ENCODE measurements around the gene FHL3.

Gene FHL3

DNA sequence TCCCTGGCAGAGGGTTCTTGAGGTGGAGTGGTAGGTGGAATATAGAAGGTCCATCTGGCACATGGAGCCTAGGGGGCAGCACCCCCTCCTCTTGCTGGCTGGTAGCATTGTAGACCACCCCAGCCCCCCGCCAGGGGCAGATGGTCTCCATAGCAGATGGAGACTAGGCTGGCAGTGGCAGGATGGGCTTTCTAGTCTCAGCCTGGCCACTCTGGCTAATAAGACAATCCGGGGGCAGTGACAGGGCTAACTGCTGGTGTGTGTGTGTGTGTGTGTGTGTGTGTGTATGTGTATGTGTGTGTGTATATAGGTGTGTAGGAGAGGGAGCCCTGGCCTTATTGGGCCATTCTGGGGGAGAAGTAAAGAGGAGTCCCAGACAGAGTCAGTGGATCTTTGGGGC lies 23.4 kb upstream of the FHL3 start:
- in situ Hi-C loops (cut with MboI; ENCODE audit: low pct_unique_long_range_greater_than_20kb, low sequenced_read_pairs, unreplicated experiment) = loop anchor here (25.0 kb wide), 1 partner anchor 809 kb away; no protein-coding TSS in a partner anchor
- TF ChIP-seq, protein P1, sequence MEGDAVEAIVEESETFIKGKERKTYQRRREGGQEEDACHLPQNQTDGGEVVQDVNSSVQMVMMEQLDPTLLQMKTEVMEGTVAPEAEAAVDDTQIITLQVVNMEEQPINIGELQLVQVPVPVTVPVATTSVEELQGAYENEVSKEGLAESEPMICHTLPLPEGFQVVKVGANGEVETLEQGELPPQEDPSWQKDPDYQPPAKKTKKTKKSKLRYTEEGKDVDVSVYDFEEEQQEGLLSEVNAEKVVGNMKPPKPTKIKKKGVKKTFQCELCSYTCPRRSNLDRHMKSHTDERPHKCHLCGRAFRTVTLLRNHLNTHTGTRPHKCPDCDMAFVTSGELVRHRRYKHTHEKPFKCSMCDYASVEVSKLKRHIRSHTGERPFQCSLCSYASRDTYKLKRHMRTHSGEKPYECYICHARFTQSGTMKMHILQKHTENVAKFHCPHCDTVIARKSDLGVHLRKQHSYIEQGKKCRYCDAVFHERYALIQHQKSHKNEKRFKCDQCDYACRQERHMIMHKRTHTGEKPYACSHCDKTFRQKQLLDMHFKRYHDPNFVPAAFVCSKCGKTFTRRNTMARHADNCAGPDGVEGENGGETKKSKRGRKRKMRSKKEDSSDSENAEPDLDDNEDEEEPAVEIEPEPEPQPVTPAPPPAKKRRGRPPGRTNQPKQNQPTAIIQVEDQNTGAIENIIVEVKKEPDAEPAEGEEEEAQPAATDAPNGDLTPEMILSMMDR (IDR thresholded peaks at IDR 0.05; ENCODE audit: extremely low read depth, insufficient read depth, missing control alignments) = peak; percentile 24
- DNase-seq (ENCODE audit: low spot score) = peak; percentile 31

DNA sequence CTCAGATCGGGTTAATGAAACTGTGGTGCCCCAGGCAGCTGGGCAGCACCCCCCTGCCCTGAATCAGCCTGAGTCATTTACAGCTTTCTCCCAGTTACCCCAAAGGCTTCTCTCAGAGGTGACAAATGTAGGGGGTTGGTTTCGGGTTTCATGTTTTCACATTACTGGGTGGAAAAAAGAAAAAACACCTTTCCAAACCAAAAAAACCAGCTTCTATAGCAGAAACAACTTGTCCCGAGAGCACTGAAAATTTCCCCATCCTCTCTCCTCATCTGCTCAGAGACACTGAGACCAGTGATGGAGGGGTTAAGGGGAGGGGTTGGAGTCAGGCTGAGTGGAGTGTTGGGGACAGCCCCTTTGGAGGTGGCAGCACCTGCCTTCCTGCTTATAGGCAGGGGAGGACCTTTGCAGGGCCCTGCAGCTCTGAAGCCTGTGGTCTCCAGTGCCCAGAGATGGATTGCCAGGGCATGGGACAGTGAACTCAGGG lies 22.8 kb upstream of the FHL3 start:
- in situ Hi-C loops (cut with MboI; ENCODE audit: low pct_unique_long_range_greater_than_20kb, low sequenced_read_pairs, unreplicated experiment) = loop anchor here (25.0 kb wide), 1 partner anchor 809 kb away; no protein-coding TSS in a partner anchor
- TF ChIP-seq, protein P1 (IDR thresholded peaks at IDR 0.05; ENCODE audit: extremely low read depth, insufficient read depth, missing control alignments) = no peak
- peak; percentile 84 for DNase-seq (ENCODE audit: low spot score)

GRCh38 chr1:38027201-38028104 lies 22.1 kb upstream of the FHL3 start:
- in situ Hi-C loops (cut with MboI; ENCODE audit: low pct_unique_long_range_greater_than_20kb, low sequenced_read_pairs, unreplicated experiment) = loop anchor here (25.0 kb wide), 1 partner anchor 810 kb away; no protein-coding TSS in a partner anchor
- TF ChIP-seq, protein P1 (IDR thresholded peaks at IDR 0.05; ENCODE audit: extremely low read depth, insufficient read depth, missing control alignments) = no peak
- peak; percentile 12 for DNase-seq (ENCODE audit: low spot score)

- DNase-seq (ENCODE audit: low spot score) = peak; percentile 58
- in situ Hi-C loops (cut with MboI; ENCODE audit: low pct_unique_long_range_greater_than_20kb, low sequenced_read_pairs, unreplicated experiment) = loop anchor here (25.0 kb wide), 1 partner anchor 811 kb away; no protein-coding TSS in a partner anchor
- TF ChIP-seq, protein P1 (IDR thresholded peaks at IDR 0.05; ENCODE audit: extremely low read depth, insufficient read depth, missing control alignments) = peak; percentile 82
Observed at GRCh38 chr1:38026592-38027200, 21.4 kb upstream of the FHL3 start.

- DNase-seq (ENCODE audit: low spot score) = no peak
- TF ChIP-seq, protein P1 (IDR thresholded peaks at IDR 0.05; ENCODE audit: extremely low read depth, insufficient read depth, missing control alignments) = no peak
- in situ Hi-C loops (cut with MboI; ENCODE audit: low pct_unique_long_range_greater_than_20kb, low sequenced_read_pairs, unreplicated experiment) = loop anchor here (25.0 kb wide), 1 partner anchor 812 kb away; no protein-coding TSS in a partner anchor
Observed at GRCh38 chr1:38025664-38026063, 20.4 kb upstream of the FHL3 start.

DNA sequence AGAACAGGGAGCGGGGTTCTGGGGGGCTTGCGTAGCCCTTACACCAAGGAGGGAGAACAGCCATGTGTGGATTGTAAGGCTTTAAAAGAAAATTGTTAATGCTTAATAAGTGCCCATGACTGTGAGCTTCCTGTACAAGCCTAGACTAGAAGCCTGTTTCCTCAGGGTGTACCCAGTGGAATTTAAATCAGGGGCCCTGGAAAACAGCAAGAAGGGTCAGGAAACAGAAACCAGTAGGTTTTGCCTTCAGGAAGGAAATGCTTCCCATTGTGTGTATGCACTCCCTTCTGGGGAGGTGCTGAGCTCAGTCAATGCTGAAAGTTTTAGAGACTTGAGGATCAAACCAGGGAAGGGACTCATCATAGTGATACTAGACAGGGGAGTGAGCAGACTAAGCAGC lies 19.9 kb upstream of the FHL3 start:
- TF ChIP-seq, protein P1 (IDR thresholded peaks at IDR 0.05; ENCODE audit: extremely low read depth, insufficient read depth, missing control alignments) = no peak
- DNase-seq (ENCODE audit: low spot score) = no peak
- in situ Hi-C loops (cut with MboI; ENCODE audit: low pct_unique_long_range_greater_than_20kb, low sequenced_read_pairs, unreplicated experiment) = loop anchor here (25.0 kb wide), 1 partner anchor 812 kb away; no protein-coding TSS in a partner anchor

All from GM13977 (cell line).